Measurements from ENCODE around the gene CD44. TPM values are rescaled to one million over a fixed set of nuclear protein-coding genes. Genes with fewer than 3 reads are reported as not detected.

The CD44 gene
- total RNA-seq, 1 experiment from 2014 or later: 61.4 TPM

DNA sequence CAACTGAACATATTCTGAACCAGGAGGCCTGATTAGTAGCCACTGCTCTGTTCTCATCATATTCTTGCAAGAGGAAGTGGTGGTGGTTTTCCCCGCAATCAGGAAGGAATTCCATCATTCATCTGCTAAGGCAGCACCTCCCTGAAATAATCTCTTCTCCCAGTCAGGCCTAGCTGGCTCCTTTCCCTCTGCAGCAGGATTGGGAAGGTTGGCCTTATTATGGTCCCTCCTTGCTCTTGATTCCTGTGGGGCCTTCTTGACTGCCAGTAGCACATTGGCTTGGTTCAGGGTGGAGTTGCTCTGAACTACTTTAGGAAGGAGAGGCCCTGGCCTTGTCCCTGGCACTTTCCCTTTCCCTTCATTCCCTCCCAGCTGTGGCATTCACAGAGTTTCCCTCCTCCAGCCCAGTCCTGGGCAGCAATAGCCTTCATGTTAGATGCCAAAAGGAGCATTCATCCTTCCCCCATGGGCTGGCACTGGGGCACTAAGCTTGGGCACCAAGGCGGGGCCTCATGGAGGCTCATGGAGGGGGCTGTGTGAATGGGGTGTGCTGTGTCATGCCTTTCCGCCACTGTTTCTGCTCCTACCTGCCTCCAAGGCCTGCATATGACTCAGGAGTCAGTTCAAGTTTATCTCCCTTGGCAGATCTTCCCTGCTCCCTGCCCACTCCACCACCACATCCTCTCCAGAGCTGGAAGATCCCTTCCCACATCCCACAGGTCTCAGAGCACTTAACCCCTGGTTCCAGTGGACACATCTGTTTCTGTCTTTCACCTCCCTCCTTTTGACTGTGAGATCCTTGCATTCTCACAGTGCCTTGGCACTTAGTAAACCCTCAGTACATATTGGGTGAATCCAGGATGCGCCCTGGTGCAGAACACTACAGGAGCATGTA, 27.6 kb upstream of the CD44 start:
- no TSS peak for BruUV-seq (replicated peaks)
- ChIA-PET CTCF (no interaction called here), POLR2A (no interaction called here)
- Histone ChIP-seq H3K27me3 (replicated peaks; ENCODE audit: control insufficient read depth, insufficient read depth, low read length) (no peaks in the 10 kb centered on the region; the same call in 1 of the 2 replicates), H3K4me3 (ENCODE audit: low read depth, low read length) (no peak overlapping the region), H3K9me3 (no peaks in the 10 kb centered on the region), H3K4me1 (no peaks in the 10 kb centered on the region), H3K36me3 (ENCODE audit: control insufficient read depth, insufficient read depth, low read length) (no peaks in the 10 kb centered on the region)
- intact Hi-C loops (cut with micrococcal nuclease; ENCODE audit: unreplicated experiment): no loop called here
- no peaks in the 10 kb centered on the region for H3K4me1 Mint-ChIP-seq (ENCODE audit: low read depth, unreplicated experiment)
- no peak overlapping the region for H3K4me3 Mint-ChIP-seq (ENCODE audit: unreplicated experiment)
- peaks cover 2% of the 10 kb centered on the region for H3K27me3 Mint-ChIP-seq (ENCODE audit: insufficient read depth, unreplicated experiment)
- DNase-seq: no peak
- H3K27ac Mint-ChIP-seq (ENCODE audit: unreplicated experiment): no peak overlapping the region
- TF ChIP-seq, protein P1, sequence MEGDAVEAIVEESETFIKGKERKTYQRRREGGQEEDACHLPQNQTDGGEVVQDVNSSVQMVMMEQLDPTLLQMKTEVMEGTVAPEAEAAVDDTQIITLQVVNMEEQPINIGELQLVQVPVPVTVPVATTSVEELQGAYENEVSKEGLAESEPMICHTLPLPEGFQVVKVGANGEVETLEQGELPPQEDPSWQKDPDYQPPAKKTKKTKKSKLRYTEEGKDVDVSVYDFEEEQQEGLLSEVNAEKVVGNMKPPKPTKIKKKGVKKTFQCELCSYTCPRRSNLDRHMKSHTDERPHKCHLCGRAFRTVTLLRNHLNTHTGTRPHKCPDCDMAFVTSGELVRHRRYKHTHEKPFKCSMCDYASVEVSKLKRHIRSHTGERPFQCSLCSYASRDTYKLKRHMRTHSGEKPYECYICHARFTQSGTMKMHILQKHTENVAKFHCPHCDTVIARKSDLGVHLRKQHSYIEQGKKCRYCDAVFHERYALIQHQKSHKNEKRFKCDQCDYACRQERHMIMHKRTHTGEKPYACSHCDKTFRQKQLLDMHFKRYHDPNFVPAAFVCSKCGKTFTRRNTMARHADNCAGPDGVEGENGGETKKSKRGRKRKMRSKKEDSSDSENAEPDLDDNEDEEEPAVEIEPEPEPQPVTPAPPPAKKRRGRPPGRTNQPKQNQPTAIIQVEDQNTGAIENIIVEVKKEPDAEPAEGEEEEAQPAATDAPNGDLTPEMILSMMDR (IDR thresholded peaks at IDR 0.05; ENCODE audit: insufficient read depth in 1 of 2, low read depth in 1 of 2, low read length in 1 of 2, severe bottlenecking in 1 of 2, unreplicated experiment in 1 of 2): no peak
- H3K36me3 Mint-ChIP-seq (ENCODE audit: insufficient read depth, unreplicated experiment): no peaks in the 10 kb centered on the region
- H3K9me3 Mint-ChIP-seq (ENCODE audit: unreplicated experiment): no peaks in the 10 kb centered on the region

DNA sequence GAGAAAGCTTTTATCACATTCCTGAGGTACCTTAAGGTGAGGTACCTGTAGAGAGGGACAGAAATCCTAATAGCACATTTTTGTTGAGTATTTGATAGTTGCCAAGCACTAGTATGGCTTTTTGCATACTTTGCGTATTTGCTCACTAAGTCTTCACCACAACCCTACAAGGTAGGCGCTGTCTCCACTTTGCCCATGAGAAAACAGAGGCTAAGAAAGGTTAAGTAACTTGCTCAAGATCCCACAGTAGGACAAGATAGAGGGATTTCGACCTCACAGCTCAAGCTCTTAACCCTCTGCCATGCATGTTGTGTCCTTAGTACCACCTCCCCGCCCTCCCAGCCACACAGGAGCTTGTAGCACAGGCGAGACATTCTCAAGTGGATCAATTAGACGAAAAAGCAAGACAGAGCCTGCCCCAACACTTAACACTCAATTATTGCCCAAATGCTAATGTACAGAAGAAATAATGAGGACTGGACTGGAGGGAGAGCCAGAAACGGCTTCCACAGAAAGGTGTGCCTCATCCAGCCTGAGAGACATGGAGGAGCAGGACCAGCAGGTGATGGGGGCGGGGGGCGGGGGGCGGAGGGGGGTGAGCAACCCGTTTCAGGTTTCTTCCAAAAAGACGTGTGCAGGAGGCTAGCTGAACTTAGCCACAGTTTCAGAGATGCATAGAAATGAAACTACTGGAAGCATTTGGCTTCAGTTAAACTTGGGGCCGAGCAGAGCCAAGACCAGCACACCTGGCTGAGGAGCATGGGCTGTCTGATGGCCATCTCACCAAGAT, 26.7 kb upstream of the CD44 start:
- Mint-ChIP-seq H3K9me3 (ENCODE audit: unreplicated experiment) (no peaks in the 10 kb centered on the region), H3K27ac (ENCODE audit: unreplicated experiment) (no peak overlapping the region), H3K27me3 (ENCODE audit: insufficient read depth, unreplicated experiment) (peaks cover 2% of the 10 kb centered on the region), H3K4me1 (ENCODE audit: low read depth, unreplicated experiment) (no peaks in the 10 kb centered on the region), H3K36me3 (ENCODE audit: insufficient read depth, unreplicated experiment) (no peaks in the 10 kb centered on the region), H3K4me3 (ENCODE audit: unreplicated experiment) (no peak overlapping the region)
- Histone ChIP-seq H3K36me3 (ENCODE audit: control insufficient read depth, insufficient read depth, low read length) (no peaks in the 10 kb centered on the region), H3K27me3 (replicated peaks; ENCODE audit: control insufficient read depth, insufficient read depth, low read length) (no peaks in the 10 kb centered on the region; the same call in 1 of the 2 replicates), H3K4me3 (ENCODE audit: low read depth, low read length) (no peak overlapping the region), H3K4me1 (no peaks in the 10 kb centered on the region), H3K9me3 (no peaks in the 10 kb centered on the region)
- CTCF ChIA-PET: no interaction called here
- no peak for DNase-seq
- intact Hi-C loops (cut with micrococcal nuclease; ENCODE audit: unreplicated experiment): no loop called here
- TF ChIP-seq, protein P1 (IDR thresholded peaks at IDR 0.05; ENCODE audit: insufficient read depth in 1 of 2, low read depth in 1 of 2, low read length in 1 of 2, severe bottlenecking in 1 of 2, unreplicated experiment in 1 of 2): no peak
- no TSS peak for BruUV-seq (replicated peaks)
- POLR2A ChIA-PET: no interaction called here

DNA sequence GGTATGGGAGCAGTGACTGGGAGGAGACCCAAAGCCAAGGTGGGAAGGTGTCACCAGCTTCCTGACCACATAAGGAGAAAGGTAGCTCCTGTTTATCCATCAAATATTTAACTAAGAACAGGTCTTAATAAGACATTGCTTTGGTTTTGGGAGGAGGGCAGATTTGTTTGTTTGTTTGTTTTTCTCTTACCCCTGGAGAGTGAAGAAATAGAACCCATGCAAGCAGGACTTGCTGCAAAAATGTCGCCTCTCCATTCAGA, 26.2 kb upstream of the CD44 start:
- intact Hi-C loops (cut with micrococcal nuclease; ENCODE audit: unreplicated experiment): no loop called here
- H3K4me1 ChIP-seq: no peaks in the 10 kb centered on the region
- H3K36me3 Mint-ChIP-seq (ENCODE audit: insufficient read depth, unreplicated experiment): no peaks in the 10 kb centered on the region
- H3K9me3 Mint-ChIP-seq (ENCODE audit: unreplicated experiment): no peaks in the 10 kb centered on the region
- H3K27me3 Mint-ChIP-seq (ENCODE audit: insufficient read depth, unreplicated experiment): peaks cover 2% of the 10 kb centered on the region
- H3K36me3 ChIP-seq (ENCODE audit: control insufficient read depth, insufficient read depth, low read length): no peaks in the 10 kb centered on the region
- no peaks in the 10 kb centered on the region; the same call in 1 of the 2 replicates for H3K27me3 ChIP-seq (replicated peaks; ENCODE audit: control insufficient read depth, insufficient read depth, low read length)
- TF ChIP-seq, protein P1 (IDR thresholded peaks at IDR 0.05; ENCODE audit: insufficient read depth in 1 of 2, low read depth in 1 of 2, low read length in 1 of 2, severe bottlenecking in 1 of 2, unreplicated experiment in 1 of 2): no peak
- no peaks in the 10 kb centered on the region for H3K9me3 ChIP-seq
- no TSS peak for BruUV-seq (replicated peaks)
- ChIA-PET CTCF (no interaction called here), POLR2A (no interaction called here)
- no peak overlapping the region for H3K4me3 ChIP-seq (ENCODE audit: low read depth, low read length)
- no peak overlapping the region for H3K27ac Mint-ChIP-seq (ENCODE audit: unreplicated experiment)
- no peak overlapping the region for H3K4me3 Mint-ChIP-seq (ENCODE audit: unreplicated experiment)
- H3K4me1 Mint-ChIP-seq (ENCODE audit: low read depth, unreplicated experiment): no peaks in the 10 kb centered on the region
- no peak for DNase-seq

Data from Caco-2 (cell line).